ENCODE results near the gene CLN6. TPM values are rescaled to one million over a fixed set of nuclear protein-coding genes. Genes with fewer than 3 reads are reported as not detected.
"Not testable (repeated sequence)": the region's sequence is repeated elsewhere in the genome, so short reads cannot be mapped to it uniquely, and the experiment has no call there.

The CLN6 gene
- total and polyA plus RNA-seq, 8 donors: 6.4 to 151 (median 17.3) TPM

- Histone ChIP-seq H3K27ac (no peak overlapping the region), H3K4me1 (no peaks in the 10 kb centered on the region), H3K36me3 (no peaks in the 10 kb centered on the region), H3K9me3 (peaks cover 3 to 16% (median 13%) of the 10 kb centered on the region in 4 donors), H3K27me3 (no peaks in the 10 kb centered on the region), H3K4me3 (no peak overlapping the region)
- intact Hi-C loops (cut with DNase I; ENCODE audit: low total_unique reads): no loop called here
- no peak for DNase-seq
- WGBS, 5 donors: 87 to 97% (median 95%) methylated on average over 1 of the region's 1 CpG
- TF ChIP-seq, protein P1, sequence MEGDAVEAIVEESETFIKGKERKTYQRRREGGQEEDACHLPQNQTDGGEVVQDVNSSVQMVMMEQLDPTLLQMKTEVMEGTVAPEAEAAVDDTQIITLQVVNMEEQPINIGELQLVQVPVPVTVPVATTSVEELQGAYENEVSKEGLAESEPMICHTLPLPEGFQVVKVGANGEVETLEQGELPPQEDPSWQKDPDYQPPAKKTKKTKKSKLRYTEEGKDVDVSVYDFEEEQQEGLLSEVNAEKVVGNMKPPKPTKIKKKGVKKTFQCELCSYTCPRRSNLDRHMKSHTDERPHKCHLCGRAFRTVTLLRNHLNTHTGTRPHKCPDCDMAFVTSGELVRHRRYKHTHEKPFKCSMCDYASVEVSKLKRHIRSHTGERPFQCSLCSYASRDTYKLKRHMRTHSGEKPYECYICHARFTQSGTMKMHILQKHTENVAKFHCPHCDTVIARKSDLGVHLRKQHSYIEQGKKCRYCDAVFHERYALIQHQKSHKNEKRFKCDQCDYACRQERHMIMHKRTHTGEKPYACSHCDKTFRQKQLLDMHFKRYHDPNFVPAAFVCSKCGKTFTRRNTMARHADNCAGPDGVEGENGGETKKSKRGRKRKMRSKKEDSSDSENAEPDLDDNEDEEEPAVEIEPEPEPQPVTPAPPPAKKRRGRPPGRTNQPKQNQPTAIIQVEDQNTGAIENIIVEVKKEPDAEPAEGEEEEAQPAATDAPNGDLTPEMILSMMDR (IDR thresholded peaks at IDR 0.05): no peak
- no peak for TF ChIP-seq EP300 (IDR thresholded peaks at IDR 0.05)
- no peak for TF ChIP-seq POLR2AphosphoS5 (IDR thresholded peaks at IDR 0.05)
- TF ChIP-seq POLR2A (IDR thresholded peaks at IDR 0.05): no peak
Measured at GRCh38 chr15:68244235-68244634, 14.7 kb upstream of the CLN6 start.

- TF ChIP-seq EP300 (IDR thresholded peaks at IDR 0.05) (no peak), POLR2A (IDR thresholded peaks at IDR 0.05) (no peak), POLR2AphosphoS5 (IDR thresholded peaks at IDR 0.05) (no peak)
- TF ChIP-seq, protein P1 (IDR thresholded peaks at IDR 0.05): no peak
- H3K36me3 ChIP-seq: no peaks in the 10 kb centered on the region
- no peak for DNase-seq
- H3K27ac ChIP-seq: no peak overlapping the region
- no peaks in the 10 kb centered on the region for H3K27me3 ChIP-seq
- H3K4me3 ChIP-seq: no peak overlapping the region
- H3K9me3 ChIP-seq: peaks cover 3 to 16% (median 13%) of the 10 kb centered on the region in 4 donors
- 73 to 81% (median 78%) methylated on average over 5 of the region's 5 CpGs for WGBS, 5 donors
- H3K4me1 ChIP-seq: no peaks in the 10 kb centered on the region
- intact Hi-C loops (cut with DNase I; ENCODE audit: low total_unique reads): no loop called here
Measured at GRCh38 chr15:68241088-68241935, 11.8 kb upstream of the CLN6 start.

DNA sequence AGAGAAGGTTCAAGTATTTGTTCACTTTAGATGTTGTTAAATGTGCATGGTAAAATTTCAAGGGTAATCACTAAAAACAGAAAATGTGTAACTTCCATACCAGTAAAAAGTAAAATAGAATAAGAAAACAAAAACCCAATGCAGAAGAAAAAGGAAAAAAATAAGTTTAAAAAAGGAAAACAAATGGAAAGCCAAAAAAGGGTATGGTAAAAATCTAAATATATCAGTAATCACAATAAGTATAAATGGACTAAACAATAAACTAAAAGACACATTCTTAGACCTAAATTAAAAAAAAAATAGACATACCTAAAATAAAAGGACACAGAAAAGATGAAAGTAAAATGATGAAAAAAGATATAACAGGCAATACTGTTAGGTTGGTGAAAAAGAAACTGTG is 9.5 kb upstream of the CLN6 start:
- TF ChIP-seq POLR2A (IDR thresholded peaks at IDR 0.05) (no peak), POLR2AphosphoS5 (IDR thresholded peaks at IDR 0.05) (no peak), EP300 (IDR thresholded peaks at IDR 0.05) (no peak)
- TF ChIP-seq, protein P1 (IDR thresholded peaks at IDR 0.05): no peak
- intact Hi-C loops (cut with DNase I; ENCODE audit: low total_unique reads): no loop called here
- H3K4me3 ChIP-seq: no peak overlapping the region
- H3K27me3 ChIP-seq: no peaks in the 10 kb centered on the region
- H3K27ac ChIP-seq: no peak overlapping the region
- H3K36me3 ChIP-seq: no peaks in the 10 kb centered on the region
- H3K9me3 ChIP-seq: peaks cover 1 to 8% (median 5%) of the 10 kb centered on the region in 4 donors
- DNase-seq: no peak
- peaks cover 0 to 8% (median 5%) of the 10 kb centered on the region in 4 donors for H3K4me1 ChIP-seq

DNA sequence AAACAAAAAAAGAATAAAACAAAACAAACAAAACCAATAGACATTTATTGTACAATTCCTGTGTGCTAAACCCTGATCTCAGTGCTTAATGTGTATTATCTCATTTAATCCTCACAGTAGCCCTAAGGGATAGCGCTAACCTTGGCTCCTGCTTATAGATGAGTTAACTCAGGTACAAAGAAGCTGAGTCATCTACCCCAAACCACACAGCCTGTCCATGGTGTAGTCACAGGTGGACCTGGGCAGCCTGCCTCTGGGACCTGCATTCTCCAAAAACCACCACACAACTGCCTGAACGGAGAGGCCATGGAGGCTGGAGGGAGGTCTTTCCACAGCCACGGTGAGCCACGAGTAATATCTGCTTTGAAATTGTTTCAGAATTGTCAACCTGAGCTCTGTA is 5.5 kb upstream of the CLN6 start:
- DNase-seq: no peak
- H3K27ac ChIP-seq: no peak overlapping the region
- 84 to 93% (median 87%) methylated on average over 4 of the region's 4 CpGs for WGBS, 5 donors
- no peaks in the 10 kb centered on the region for H3K9me3 ChIP-seq
- no peaks in the 10 kb centered on the region for H3K36me3 ChIP-seq
- H3K27me3 ChIP-seq: no peaks in the 10 kb centered on the region
- no peak overlapping the region for H3K4me3 ChIP-seq
- peaks cover 3 to 29% (median 12%) of the 10 kb centered on the region in 4 donors for H3K4me1 ChIP-seq
- TF ChIP-seq EP300 (IDR thresholded peaks at IDR 0.05): no peak
- no peak for TF ChIP-seq POLR2AphosphoS5 (IDR thresholded peaks at IDR 0.05)
- TF ChIP-seq, protein P1 (IDR thresholded peaks at IDR 0.05): no peak
- TF ChIP-seq POLR2A (IDR thresholded peaks at IDR 0.05): no peak
- intact Hi-C loops (cut with DNase I; ENCODE audit: low total_unique reads): no loop called here

GRCh38 chr15:68234520-68234919 is 5.0 kb upstream of the CLN6 start:
- intact Hi-C loops (cut with DNase I; ENCODE audit: low total_unique reads); H3K9me3 ChIP-seq; H3K27me3 ChIP-seq; H3K36me3 ChIP-seq; H3K27ac ChIP-seq; H3K4me3 ChIP-seq: not testable (repeated sequence)
- WGBS, 5 donors: 62 to 79% (median 70%) methylated on average over 9 of the region's 9 CpGs
- H3K4me1 ChIP-seq: peaks cover 5 to 31% (median 14%) of the 10 kb centered on the region in 4 donors
- DNase-seq: peak in 1 of 2 donors; percentile 10

Data from stomach (tissue), 9 donors.